ENCODE results near the gene CEACAM4.
A peak's percentile ranks its signal among the peaks of the same experiment; 100 is the strongest.

CEACAM4 gene

GRCh38 chr19:41652250-41652649 lies 25.4 kb upstream of the CEACAM4 start:
- no peaks in the 10 kb centered on the region for H3K36me3 ChIP-seq
- DNase-seq, result no peak
- TF ChIP-seq CTCF (IDR thresholded peaks at IDR 0.05; ENCODE audit: low read depth, low read length), result no peak
- H3K4me3 ChIP-seq (ENCODE audit: low read depth, low read length), result no peak overlapping the region
- 0 out of 2 replicates have a peak, but pooled peaks cover 6% of the 10 kb centered on the region for H3K27me3 ChIP-seq
- H3K9me3 ChIP-seq, result no peaks in the 10 kb centered on the region; the same call in 1 of the 2 replicates
- H3K4me1 ChIP-seq, result no peaks in the 10 kb centered on the region

GRCh38 chr19:41649827-41650226 lies 23.0 kb upstream of the CEACAM4 start:
- Histone ChIP-seq H3K36me3 (no peaks in the 10 kb centered on the region), H3K4me3 (ENCODE audit: low read depth, low read length) (no peak overlapping the region), H3K4me1 (no peaks in the 10 kb centered on the region), H3K9me3 (no peaks in the 10 kb centered on the region), H3K27me3 (0 out of 2 replicates have a peak, but pooled peaks cover 6% of the 10 kb centered on the region)
- DNase-seq, result no peak
- TF ChIP-seq CTCF (IDR thresholded peaks at IDR 0.05; ENCODE audit: low read depth, low read length), result no peak

- DNase-seq, result peak; percentile 50
- no peaks in the 10 kb centered on the region for H3K9me3 ChIP-seq
- TF ChIP-seq CTCF (IDR thresholded peaks at IDR 0.05; ENCODE audit: low read depth, low read length), result peak; percentile 69
- no peaks in the 10 kb centered on the region for H3K36me3 ChIP-seq
- H3K27me3 ChIP-seq, result 0 out of 2 replicates have a peak, but pooled peaks cover 6% of the 10 kb centered on the region
- no peak overlapping the region for H3K4me3 ChIP-seq (ENCODE audit: low read depth, low read length)
- no peaks in the 10 kb centered on the region for H3K4me1 ChIP-seq
These were observed 19.8 kb upstream of the CEACAM4 start for GRCh38 chr19:41646589-41647204.

GRCh38 chr19:41641879-41642485 lies 15.1 kb upstream of the CEACAM4 start:
- peaks cover 10% of the 10 kb centered on the region; the same call in 1 of the 2 replicates for H3K27me3 ChIP-seq
- H3K36me3 ChIP-seq, result no peaks in the 10 kb centered on the region
- H3K9me3 ChIP-seq, result no peaks in the 10 kb centered on the region
- TF ChIP-seq CTCF (IDR thresholded peaks at IDR 0.05; ENCODE audit: low read depth, low read length), result peak; percentile 97
- no peaks in the 10 kb centered on the region for H3K4me1 ChIP-seq
- peak; percentile 69 for DNase-seq
- no peak overlapping the region for H3K4me3 ChIP-seq (ENCODE audit: low read depth, low read length)

- H3K4me1 ChIP-seq, result no peaks in the 10 kb centered on the region
- DNase-seq, result no peak
- no peaks in the 10 kb centered on the region for H3K36me3 ChIP-seq
- TF ChIP-seq CTCF (IDR thresholded peaks at IDR 0.05; ENCODE audit: low read depth, low read length), result no peak
- peaks cover 10% of the 10 kb centered on the region; the same call in 1 of the 2 replicates for H3K27me3 ChIP-seq
- no peak overlapping the region for H3K4me3 ChIP-seq (ENCODE audit: low read depth, low read length)
- H3K9me3 ChIP-seq, result no peaks in the 10 kb centered on the region
These were observed 11.8 kb upstream of the CEACAM4 start for GRCh38 chr19:41638641-41639081.

- peaks cover 10% of the 10 kb centered on the region; the same call in 1 of the 2 replicates for H3K27me3 ChIP-seq
- H3K36me3 ChIP-seq, result no peaks in the 10 kb centered on the region
- H3K4me3 ChIP-seq (ENCODE audit: low read depth, low read length), result no peak overlapping the region
- no peak for DNase-seq
- no peaks in the 10 kb centered on the region for H3K9me3 ChIP-seq
- no peak for TF ChIP-seq CTCF (IDR thresholded peaks at IDR 0.05; ENCODE audit: low read depth, low read length)
- H3K4me1 ChIP-seq, result no peaks in the 10 kb centered on the region
These were observed 10.6 kb upstream of the CEACAM4 start for GRCh38 chr19:41637484-41637883.

Data from BE2C (cell line).